M059J (cell line): ENCODE measurements around the gene CEACAM1. TPM values are rescaled to one million over a fixed set of nuclear protein-coding genes. Genes with fewer than 3 reads are reported as not detected.
A peak's percentile ranks its signal among the peaks of the same experiment; 100 is the strongest.
"Not testable (repeated sequence)": the region's sequence is repeated elsewhere in the genome, so short reads cannot be mapped to it uniquely, and the experiment has no call there.

ENCODE experiments used
- DNase-seq: peaks from one replicate; pipeline ENCODE4 v3.0.0-alpha.2; 2012; ENCODE audit warnings: low read depth
- total RNA-seq: library from RNA; depleted of rRNA; stranded (reverse); fragments of >200 nt; shearing (Covaris generic); gene quantifications from 2 replicates; pipeline ENCODE4 v1.2.3, GENCODE V29; 2014; rRNA removed

The CEACAM1 gene
- total RNA-seq, 1 experiment from 2014 or later: 0.62 TPM

DNA sequence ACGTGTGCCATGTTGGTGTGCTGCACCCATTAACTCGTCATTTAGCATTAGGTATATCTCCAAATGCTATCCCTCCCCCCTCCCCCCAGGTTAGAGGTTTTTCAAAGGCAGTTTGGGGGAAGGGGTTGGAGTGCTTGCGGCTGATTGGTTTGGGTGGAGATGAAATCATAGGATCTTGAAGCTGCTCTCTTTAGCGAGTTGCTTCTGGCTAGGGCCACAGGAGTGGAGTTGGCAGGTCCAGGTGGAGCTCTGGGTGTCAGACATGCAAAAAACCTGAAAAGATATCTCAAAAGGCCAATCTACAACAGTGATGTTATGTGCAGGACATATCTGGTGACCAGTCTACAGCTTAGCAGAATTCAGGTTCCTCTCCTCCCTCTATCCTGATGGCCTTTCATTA is 52.9 kb downstream of the CEACAM1 start:
- DNase-seq: no peak

DNA sequence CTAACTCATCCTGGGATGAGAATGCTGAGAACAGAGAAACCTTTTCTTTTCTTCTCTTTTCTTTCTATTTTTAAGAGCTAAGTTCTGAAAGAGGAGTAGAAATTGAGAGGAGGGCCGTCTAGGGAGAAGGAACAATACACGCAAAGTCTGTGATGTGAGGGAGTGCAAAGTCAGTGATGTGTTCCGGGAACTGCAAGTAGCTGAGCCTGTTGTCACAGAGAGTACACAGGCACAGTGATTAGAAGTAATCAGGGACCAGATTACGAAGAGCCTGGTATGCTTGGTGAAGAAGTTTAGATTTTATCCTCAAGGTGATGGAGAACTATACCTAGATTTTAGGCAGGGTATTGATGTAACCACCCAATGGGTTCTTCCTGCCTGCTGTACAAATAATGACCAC is 53.5 kb downstream of the CEACAM1 start:
- DNase-seq: no peak

DNA sequence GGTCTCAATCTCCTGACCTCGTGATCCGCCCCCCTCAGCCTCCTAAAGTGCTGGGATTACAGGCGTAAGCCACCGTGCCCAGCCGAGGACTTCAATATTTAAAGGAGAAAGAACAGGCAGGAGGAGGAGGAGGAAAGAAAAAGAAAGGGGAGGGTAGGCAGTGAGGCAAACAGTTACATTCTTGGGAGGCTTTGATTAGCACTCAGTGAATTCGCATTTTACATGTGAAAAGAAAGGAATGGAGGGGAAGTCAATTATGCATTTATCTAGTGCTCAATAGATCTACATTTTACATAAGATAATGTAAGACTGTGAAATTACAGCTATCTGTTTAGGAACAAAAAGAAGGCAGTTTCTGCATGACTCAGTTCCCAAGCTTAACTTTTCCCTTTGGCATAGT is 54.6 kb downstream of the CEACAM1 start:
- no peak for DNase-seq

DNA sequence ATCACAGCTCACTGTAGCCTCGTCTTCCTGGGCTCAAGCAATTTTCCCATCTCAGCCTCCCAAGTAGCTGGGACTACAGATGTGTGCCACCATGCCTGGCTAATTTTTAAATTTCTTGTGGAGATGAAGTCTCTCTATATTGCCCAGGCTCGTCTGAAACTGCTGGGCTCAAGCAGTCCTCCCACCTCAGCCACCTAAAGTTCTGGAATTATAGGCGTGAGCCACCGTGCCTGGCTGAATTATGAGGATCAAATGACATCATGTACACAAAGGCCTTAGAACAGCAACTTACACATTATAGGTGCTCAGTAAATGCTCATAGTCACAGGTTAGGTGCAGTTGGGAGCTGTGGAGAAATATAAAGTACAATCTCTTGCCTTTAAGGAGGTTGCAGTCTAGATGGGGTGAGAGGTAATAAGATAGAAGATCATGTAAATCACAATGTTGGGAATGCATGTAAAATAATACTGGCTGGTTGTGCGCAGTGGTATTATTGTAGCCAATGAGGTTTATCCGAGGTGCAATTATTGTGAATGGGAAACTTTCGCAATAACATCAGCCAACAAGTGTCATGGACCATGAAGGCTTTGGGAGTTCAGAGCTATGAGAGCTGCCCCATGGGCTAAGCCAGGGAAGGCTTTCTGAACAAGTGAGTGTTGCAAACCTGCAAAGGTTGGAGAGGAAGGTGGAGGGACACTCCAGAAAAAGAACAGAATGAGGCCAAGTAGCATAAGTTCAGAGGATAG is 55.7 kb downstream of the CEACAM1 start:
- no peak for DNase-seq

DNA sequence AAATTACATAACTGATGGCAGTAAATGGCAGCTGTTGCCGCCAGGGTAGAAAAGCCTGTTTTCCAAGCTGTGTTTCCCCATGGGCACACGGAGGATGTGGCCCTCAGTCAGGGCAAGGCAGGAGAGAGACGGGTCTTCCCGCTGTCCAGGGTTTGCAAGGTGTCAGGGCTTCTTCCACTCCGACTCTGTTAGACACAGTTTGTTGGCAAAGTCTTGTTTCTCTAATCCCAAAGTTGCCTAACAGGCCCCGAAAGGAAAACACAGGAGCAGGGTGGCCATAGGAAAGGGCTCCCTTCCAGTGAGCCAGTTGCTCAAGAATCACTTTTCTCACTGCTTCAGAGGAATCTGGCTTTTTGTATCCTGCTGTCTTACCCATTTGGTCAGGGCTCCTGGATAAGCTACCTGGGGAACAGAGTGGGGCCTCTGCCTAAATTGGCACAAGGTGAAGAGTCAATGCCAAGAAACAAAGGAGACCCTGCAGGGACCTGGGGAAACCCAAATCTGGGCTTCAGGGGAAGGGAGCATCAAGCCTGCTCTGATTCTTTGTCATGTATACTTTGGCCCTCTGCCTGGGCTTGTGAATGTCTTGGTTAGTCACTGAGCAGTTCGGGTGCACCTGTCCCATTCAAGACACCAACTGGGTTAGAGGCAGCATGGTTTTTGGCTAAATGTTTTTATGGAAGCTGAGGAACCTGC is 56.6 kb downstream of the CEACAM1 start:
- peak; percentile 43 for DNase-seq

DNA sequence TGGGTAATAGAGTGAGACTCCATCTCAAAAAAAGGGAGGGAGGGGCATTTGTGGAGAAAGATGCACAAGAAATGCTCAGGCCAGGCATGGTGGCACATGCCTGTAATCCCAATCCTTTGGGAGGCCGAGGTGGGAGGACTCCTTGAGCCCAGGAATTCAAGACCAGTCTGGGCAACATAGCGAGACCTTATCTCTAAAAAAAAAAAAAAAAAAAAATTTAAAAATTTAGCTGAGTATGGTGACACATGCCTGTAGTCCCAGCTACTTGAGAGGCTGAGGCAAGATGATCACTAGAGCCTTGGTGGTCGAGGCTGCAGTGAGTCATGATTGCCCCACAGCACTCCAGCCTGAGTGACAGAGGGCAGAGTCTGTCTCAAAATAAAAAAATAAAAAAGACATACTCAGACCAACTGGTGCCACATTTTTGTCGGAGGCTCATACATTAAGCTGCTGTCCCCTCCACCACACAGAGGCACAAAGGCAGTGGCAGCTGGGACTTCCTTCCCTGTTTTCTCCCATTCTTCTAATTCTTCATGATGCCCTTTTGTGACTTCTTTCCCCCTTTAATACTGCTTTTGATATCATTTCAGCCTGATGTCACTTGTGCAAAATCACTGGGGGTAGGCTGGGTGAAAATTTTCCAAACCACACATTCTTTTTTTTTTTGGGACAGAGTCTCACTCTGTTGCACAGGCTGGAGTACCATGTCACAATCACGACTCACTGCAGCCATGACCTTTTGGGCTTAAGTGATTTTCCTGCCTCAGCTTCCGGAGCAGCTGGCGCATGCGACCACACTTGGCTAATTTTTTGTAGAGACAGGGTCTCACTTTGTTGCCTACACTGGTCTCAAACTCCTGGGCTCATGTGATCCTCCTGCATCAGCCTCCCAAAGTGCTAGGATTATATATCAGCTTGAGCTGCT is 58.7 kb downstream of the CEACAM1 start:
- DNase-seq: peak; percentile 32

DNA sequence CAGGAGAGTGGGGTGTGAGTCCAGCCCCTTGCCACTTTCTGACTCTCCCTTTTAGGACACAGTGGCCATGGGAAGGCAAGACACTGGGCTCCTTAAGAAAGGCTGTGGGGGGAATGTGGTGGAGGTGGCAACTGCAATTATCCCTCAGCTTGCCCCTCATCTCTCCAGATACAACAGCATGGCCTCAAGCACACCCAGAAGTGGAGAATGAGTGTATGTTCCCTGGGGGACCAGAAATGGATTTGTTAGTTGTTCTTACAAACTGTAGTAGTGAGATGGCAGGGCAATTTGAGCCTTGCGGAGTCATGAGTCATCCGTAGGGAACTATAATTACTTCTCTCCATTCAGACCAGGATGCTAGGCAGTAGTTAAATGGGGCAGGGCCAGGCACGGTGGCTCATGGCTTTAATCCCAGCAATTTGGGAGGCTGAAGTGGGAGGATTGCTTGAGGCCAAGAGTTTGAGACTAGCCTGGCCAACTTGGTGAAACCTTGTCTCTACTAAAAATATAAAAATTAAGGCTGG is 59.9 kb downstream of the CEACAM1 start:
- DNase-seq: peak; percentile 90

DNA sequence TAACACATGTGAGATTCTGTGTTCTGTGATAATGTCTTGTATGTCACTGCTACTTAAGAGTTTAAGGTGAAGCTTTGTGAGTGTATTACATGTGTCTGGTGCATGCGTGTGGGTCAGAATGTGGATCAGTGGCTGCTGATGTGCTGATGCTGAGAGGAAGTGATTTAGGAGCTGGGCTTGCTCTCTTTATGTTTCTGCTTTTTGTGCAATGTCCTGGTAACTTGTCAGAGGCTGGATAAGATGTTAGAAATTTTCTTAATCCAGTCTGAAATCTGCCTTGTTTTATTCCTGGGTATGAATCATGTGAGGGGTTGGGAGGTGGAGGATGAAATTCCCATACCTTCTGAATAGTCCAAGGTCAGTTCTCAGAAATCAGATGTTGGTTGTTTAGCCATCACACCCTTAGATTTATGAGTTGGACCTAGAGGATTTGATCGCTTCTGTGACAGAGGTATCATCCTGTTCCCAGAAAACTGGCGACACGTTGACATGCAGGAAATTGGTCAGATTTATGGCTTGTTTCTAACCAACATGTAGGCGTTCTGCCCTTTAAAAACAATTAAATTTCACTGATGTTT is 61.0 kb downstream of the CEACAM1 start:
- peak; percentile 6 for DNase-seq

DNA sequence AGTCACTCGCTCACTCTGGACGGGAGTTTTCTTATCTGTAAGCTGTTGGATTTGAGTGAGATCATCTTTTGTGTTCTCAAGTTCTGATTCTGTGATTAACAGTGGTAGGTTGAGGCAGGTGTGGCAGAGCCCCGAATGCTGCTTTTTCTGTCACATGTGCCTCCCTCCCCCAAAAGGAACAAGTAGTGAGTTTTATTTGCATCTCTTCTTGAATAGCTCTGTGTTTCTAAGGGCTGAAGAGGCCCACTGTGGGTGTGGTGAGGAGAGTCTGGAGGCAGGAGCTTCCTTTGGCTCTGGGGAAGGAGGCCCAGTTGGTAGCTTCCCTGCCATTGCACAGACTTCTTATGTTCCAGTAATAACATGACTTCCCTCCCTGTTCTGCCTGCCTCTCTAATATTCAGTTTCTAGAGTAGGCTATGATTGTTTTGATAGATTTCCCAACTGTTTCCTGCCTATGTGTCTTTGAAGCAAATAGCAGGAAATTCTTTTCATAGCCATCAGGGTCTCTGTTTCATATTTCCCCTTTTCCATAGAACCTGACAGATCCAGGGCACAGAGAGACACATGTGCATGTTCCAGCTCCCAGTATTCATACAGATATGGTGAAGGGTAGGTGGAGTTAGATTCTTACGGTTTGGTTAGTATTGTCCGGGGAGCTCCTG is 61.6 kb downstream of the CEACAM1 start:
- DNase-seq: no peak

DNA sequence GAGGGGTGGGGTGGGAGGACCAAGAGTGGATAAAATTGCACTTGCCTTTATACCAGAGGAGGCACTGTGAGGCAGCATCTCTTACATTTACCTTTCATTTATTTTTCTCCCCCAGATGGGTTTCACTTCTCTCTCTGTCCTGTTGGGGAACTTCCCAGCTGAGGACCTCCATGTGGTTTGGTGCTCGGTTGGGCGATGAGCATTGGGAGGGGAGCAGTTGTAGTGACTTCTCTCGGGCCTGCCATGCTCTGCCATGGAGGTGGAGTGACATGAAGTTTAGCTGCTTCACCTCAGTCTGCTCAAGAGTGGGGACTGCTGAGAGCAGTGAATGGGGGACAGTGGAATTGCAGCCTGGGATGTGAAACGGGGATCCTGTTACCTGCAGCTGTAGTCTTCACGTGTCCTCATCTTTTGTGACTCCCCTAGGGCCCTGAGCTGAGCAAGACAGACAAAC is 62.4 kb downstream of the CEACAM1 start:
- DNase-seq: no peak

DNA sequence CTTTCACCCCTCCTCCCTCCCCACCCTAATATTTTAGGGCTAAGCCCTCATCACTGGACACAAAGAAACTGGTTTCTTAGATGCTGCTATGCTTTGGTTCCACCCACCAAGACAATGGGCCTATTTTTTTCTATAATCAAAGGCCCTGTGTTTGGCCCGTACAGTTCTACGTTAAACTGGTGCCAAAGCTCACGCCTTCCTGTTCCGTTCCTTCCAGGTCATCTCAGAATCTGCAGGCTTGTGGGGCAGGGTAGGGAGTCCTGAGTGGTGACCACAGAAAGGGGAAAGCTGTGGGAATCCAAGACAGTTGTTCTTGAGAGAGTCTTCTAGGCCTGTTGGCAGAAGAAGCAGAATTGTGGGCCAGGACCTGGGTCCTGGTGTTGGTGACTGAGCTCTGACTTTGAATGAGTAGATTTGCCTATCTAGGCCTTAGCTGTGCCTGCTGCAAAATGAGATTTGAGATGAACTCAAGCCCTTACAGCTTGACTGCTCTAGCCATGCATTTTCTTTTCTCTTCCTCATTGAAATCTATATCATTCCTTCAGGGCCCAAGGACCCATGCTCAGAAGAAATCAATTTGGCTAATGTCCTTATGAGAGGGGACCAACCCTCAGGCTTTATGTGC is 66.5 kb downstream of the CEACAM1 start:
- no peak for DNase-seq

DNA sequence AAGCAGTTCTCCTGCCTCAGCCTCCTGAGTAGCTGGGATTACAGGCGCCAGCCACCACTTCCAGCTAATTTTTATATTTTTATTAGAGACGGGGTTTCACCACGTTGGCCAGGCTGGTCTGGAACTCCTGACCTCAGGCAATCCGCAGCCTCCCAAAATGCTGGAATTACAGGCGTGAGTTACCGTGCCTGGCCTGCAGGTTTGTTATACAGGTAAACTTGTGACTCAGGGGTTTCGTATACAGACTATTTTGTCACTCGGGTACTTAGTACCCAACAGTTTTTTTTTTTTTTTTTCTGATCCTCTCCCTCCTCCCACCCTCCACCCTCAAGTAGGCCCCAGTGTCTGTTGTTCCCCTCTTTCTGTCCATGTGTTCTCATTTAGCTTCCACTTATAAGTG is 67.0 kb downstream of the CEACAM1 start:
- not testable (repeated sequence) for DNase-seq

DNA sequence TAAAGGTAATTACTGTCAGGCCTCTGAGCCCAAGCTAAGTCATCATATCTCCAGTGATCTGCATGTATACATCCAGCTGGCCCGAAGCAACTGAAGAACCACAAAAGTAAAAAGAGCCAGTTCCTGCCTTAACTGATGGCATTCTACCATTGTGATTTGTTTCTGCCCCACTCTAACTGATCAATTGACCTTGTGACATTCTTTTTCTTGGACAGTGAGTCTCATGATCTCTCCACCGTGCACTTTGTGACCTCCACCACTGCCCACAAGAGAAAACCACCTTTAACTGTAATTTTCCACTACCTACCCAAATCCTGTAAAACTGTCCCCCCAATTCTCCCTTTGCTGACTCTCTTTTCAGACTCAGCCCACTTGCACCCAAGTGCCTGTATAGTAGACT is 68.4 kb downstream of the CEACAM1 start:
- no peak for DNase-seq

Other genes with a start within 250 kb of the CEACAM1 start
- gene PRR19, start 226.3 kb downstream of the CEACAM1 start, total RNA-seq: 0.30 and 2.1 TPM in 2 replicates
- gene PAFAH1B3, start 225.9 kb downstream of the CEACAM1 start, total RNA-seq: 80.7 and 81.2 TPM in 2 replicates
- not detected in 2 replicates for gene TMEM145, start 215.2 kb downstream of the CEACAM1 start, total RNA-seq
- gene MEGF8, start 202.8 kb downstream of the CEACAM1 start, total RNA-seq: 5.0 and 12.3 TPM in 2 replicates
- gene CNFN, start 138.2 kb downstream of the CEACAM1 start, total RNA-seq: 3.8 TPM in 1 of 2 replicates, not detected in the other
- gene LIPE, start 101.1 kb downstream of the CEACAM1 start, total RNA-seq: 0.17 and 3.3 TPM in 2 replicates
- not detected in 2 replicates for gene CXCL17, start 85.5 kb downstream of the CEACAM1 start, total RNA-seq
- not detected in 2 replicates for gene CEACAM8, start 66.4 kb upstream of the CEACAM1 start, total RNA-seq
- 0.64 and 0.84 TPM in 2 replicates for gene PSG3, start 212.0 kb upstream of the CEACAM1 start, total RNA-seq
- gene PSG8, start 237.2 kb upstream of the CEACAM1 start, total RNA-seq: 1.9 TPM in 1 of 2 replicates, not detected in the other